M059J (cell line): ENCODE results near the gene MINDY3. TPM values are rescaled to one million over a fixed set of nuclear protein-coding genes. Genes with fewer than 3 reads are reported as not detected.
"Not testable (repeated sequence)": the region's sequence is repeated elsewhere in the genome, so short reads cannot be mapped to it uniquely, and the experiment has no call there.

Experiments used
- DNase-seq: peaks from one replicate; pipeline ENCODE4 v3.0.0-alpha.2; 2012; ENCODE audit warnings: low read depth
- total RNA-seq: library from RNA; depleted of rRNA; stranded (reverse); fragments of >200 nt; shearing (Covaris generic); gene quantifications from 2 replicates; pipeline ENCODE4 v1.2.3, GENCODE V29; 2014

MINDY3 gene
- total RNA-seq, 1 experiment from 2014 or later = 12.5 TPM

DNA sequence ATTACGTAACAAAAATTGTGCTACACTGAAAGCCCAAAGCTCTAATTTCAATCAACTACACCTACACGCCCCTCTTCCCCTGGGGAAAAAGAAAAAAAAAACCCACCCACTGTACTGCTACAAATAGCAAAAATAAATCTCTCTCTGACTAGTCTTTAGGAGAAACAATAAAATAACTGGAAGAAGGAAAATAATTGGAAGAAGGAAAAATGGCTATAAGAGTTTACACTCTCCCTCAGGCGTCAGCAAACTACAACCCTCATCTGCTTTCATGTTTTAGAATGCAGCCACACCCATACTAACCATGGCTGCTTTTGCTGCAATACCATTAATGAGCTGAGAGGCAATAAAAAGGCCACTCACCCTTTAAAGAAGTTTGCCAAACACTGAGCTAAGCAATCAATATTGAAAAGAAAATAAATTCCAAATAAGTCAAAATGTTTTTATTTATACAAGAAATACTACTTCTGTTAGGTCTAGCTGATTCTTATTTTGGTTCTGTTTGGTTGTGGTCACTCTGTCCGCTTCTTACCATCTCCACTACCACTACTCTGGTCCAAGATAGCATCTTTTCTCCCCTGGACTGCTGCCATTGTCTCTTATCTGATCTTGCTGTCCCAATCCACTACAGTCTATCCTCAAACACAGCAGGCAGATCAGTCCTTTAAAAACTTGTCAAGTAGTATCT is 3.8 kb downstream of the MINDY3 start:
- DNase-seq = peak; percentile 20

- DNase-seq = no peak
Observed at GRCh38 chr10:15853800-15854199, 6.5 kb downstream of the MINDY3 start.

GRCh38 chr10:15852111-15852557 is 8.2 kb downstream of the MINDY3 start:
- no peak for DNase-seq

DNA sequence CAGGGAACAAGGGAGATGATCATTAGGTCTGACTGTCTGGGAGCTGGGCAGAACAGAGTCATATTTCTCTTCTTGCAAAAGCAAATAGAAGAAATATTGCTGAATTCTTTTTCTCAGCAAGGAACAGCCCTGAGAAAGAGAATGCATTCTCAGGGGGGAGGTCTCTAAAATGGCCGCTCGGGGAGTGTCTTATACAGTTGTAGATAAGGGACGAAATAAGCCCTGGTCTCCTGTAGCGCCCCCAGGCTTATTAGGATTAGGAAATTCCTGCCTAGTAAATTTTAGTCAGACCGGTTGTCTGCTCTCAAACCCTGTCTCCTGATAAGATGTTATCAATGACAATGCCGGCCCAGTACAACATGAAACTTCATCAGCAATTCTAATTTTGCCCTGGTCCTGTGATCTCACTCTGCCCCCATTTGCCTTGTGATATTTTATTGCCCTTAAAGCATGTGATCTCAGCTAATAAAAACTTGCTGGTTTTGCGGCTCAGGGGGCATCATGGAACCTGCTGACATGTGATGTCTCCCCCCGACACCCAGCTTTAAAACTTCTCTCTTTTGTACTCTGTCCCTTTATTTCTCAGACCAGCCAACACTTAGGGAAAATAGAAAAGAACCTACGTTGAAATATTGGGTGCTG is 9.8 kb downstream of the MINDY3 start:
- DNase-seq = not testable (repeated sequence)

DNA sequence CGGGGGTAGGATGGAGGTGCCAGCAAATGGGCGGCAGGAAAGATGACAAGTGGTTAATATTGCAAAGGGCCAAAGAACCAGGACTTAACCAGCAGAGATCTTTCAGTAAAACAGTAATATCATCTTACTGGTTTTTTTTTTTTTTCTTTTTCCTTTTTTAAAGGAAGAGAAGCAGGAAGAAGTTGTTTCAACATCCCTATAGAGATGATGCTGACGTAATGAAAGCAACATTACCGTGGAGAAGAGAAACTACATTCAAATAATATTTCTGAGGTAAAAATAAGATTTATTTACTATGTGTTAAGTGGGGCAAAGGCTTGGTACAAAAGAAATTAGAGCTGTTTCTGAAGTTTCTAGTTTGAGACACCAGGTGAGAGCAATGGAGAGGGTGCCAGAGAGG is 11.0 kb downstream of the MINDY3 start:
- DNase-seq = no peak

GRCh38 chr10:15847481-15847880 is 12.8 kb downstream of the MINDY3 start:
- DNase-seq = no peak

DNA sequence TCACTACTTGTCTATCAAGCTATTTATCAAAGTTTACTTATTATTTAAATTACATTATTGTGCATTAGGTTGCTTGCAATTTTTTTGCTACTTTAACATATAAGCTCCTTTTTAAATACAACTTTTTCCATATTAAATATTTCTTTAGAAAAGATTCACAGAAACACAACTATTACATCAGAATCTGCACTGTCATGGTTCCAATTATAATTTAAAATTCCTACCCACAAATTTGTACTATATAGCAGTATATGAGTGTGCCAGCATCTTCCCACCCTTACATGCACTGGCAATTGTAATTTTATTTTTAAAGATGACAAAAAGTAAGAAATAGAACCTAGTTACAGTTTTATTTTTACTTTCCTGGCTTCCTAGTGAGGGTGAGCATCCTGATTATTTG is 15.8 kb downstream of the MINDY3 start:
- no peak for DNase-seq

DNA sequence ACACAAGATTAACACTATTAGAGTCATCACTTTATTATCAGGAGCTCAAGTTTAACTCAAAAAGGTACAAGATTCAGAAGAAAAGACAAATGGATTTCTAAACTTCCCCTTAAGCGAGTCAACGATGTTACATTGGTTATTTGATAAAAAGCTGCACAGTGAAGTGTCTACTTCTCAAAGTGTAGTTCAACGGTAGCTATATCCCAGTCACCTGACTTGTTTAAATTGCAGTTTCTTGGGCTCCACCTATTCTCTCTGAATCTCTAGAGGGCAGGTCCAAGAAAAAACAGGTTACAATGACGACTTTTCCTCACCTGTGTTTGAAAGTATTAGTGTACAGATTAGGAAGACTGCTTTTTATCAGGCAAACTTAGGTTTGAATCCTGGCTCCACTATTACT is 16.6 kb downstream of the MINDY3 start:
- DNase-seq = no peak

- DNase-seq = no peak
Observed at GRCh38 chr10:15842556-15843169, 17.6 kb downstream of the MINDY3 start.

- no peak for DNase-seq
Observed at GRCh38 chr10:15841696-15842095, 18.6 kb downstream of the MINDY3 start.

DNA sequence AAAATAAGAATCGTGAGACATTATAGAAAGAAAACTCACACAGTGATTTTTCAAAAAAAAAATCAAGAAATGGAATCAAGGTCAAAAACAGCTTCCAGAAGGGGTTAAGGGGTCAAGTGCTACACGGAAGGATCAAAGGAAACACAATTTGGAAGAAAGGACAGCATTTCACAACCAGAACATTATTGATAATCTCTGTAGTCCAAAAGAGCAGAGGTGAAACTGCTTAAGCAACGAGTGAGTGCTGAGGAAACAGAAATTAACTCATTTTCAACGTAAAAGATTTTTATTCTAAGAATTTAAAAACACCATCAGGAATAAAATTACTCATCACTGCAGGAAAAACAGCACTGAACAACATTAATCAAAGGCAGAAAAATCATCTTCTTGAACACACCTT is 23.5 kb downstream of the MINDY3 start:
- no peak for DNase-seq

DNA sequence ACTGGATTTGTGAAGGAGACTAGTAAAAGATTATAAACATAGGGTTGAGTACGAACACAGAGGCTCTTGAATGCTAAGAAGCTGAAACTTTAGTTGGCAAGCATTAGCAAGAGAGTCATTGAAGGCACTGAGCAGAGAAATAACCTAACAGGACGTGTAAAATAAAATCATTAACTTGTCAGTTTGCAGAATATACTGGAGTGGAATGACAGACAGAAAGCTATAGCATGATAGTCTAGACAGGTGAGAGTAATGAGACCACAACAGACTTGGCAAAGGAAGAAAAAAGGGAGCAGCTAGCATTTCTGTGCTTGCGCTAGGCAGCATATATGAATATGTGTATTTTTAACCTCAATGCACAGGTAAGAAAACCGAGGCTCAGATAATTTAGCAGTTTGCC is 30.8 kb downstream of the MINDY3 start:
- no peak for DNase-seq

DNA sequence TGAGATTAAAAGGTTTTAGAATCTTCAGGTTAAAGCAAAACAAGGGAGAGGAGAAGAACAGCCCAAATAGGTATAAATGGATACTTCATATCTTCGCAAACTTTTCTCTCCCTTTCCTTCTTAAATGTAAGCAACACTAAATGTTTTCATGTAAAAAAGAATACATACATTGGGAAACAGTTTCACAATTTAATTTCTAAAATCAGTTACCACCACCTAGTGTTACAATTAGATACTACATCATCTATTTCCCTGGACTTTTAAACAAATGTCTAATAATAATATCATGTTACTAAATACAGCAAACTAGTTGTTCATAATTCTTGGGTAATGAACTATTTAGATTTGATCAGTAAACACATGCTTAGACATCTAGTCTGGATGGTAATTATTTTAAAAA is 35.8 kb downstream of the MINDY3 start:
- peak; percentile 3 for DNase-seq

GRCh38 chr10:15822131-15822530 is 38.2 kb downstream of the MINDY3 start:
- no peak for DNase-seq

GRCh38 chr10:15821046-15821683 is 39.1 kb downstream of the MINDY3 start:
- DNase-seq = no peak

DNA sequence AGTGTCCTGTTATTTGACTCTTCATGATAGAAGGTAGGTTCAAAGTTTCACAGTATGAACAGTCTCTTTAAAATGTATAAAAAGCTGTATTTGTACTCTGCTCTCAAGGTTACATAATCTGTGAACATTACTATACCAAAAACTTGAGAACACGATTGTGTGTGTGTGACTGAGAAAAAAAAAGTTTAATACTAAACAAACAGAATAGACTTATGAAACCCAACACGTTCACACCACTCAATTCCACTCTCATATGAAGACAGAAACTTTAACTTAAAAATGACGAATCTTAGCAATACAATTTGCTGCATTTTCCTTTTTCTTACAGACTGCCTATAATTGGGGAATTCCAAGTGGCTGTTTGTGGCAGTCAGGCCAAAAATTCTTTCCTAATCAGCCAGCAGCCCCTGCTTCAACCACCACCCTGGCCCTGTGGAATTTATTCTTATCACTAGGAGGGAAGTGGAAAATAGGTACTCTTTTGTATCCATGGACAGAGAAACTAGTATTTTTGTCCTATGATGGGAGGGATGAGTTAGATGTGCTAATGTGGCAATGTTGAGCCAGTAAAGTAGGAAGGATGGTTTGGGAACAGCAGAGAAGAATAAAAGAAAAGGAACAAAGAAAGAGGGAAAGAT is 42.8 kb downstream of the MINDY3 start:
- DNase-seq = no peak

DNA sequence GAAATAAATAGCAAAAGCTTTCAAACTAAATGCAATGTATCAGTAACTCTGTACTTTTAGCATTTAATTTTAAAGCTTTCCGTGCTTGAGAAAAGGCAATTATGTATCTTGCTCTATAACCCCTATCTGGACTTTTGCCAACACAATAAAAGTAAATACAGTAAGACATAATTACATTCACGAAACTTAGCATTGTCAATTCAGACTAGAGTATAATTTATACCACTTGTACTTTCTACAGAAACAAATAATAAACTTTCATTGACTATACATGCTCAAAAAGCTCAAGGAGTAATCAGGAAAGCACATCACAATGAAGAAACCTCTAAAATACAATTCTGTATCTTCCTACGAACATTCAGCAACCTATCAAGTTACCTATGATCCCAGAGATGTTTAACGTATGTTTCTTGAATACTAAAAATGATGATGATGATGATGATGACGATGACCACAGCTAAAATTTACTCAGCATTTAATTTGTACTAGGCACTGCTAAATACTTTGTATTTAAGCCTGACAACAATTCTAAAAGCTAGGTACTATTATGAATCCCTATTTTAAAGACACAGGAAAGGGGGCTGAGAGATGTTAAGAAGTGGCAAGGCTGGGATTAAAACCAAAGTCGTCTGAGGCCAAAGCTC is 44.9 kb downstream of the MINDY3 start:
- DNase-seq = no peak

GRCh38 chr10:15814565-15814964 is 45.7 kb downstream of the MINDY3 start:
- no peak for DNase-seq

GRCh38 chr10:15813415-15813814 is 46.9 kb downstream of the MINDY3 start:
- no peak for DNase-seq

GRCh38 chr10:15809450-15809849 is 50.9 kb downstream of the MINDY3 start:
- no peak for DNase-seq

- DNase-seq = no peak
Observed at GRCh38 chr10:15808204-15808797, 52.0 kb downstream of the MINDY3 start.
